Spleen (tissue), 7 donors: ENCODE results near the gene MRM1.

Experiments
- POLR2AphosphoS5 ChIP-seq, 3 donors: sonication (generic); formaldehyde crosslinking; IDR thresholded peaks; one replicate each; pipeline ENCODE4 v1.5.1; 2017; ENCODE audit warnings: antibody characterized with exemption in 3 of 3
- TF ChIP-seq, protein P1 (sequence below), 11 experiments: fragments of 200-600 bp in 7 of 11; fragments of 450-650 bp in 4 of 11; sonication (generic) in 4 of 11; IDR thresholded peaks in 8 of 11; conservative IDR thresholded peaks in 3 of 11; 1 replicate in 7 of 11; 2 replicates in 4 of 11; pipeline versions ENCODE4 v1.4.0 to v1.8.0; 2016 to 2021; ENCODE audit warnings: antibody characterized with exemption in 11 of 11, inconsistent platforms in 4 of 11, mild to moderate bottlenecking in 1 of 11
- donor health status: DM: no; HTN: no; CAD: no; lungs with moderate emphysema.
- donor health status: DM: no; HTN: no; CAD: no.
- donor health status: DM: no; HTN: no; CAD: no.

DNA sequence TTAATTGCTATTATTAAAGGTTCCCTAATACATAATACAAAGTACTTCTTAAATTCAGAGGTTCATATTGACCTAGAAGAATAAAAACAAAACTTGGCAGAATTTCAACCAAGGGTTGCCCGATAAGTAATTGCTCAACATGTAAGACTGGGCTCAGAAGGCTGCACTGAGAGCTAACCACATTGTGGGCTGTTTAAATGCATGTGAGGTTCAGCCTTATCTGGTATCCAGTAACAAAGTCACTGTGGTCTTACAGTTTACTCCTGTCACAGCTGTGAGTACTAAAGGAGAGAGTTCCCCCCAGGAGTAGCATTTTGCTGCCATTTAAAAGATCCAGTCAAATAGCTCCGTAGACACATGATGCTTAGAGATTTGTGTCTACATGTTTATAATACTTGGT is 11.3 kb upstream of the MRM1 start:
- TF ChIP-seq, protein P1, sequence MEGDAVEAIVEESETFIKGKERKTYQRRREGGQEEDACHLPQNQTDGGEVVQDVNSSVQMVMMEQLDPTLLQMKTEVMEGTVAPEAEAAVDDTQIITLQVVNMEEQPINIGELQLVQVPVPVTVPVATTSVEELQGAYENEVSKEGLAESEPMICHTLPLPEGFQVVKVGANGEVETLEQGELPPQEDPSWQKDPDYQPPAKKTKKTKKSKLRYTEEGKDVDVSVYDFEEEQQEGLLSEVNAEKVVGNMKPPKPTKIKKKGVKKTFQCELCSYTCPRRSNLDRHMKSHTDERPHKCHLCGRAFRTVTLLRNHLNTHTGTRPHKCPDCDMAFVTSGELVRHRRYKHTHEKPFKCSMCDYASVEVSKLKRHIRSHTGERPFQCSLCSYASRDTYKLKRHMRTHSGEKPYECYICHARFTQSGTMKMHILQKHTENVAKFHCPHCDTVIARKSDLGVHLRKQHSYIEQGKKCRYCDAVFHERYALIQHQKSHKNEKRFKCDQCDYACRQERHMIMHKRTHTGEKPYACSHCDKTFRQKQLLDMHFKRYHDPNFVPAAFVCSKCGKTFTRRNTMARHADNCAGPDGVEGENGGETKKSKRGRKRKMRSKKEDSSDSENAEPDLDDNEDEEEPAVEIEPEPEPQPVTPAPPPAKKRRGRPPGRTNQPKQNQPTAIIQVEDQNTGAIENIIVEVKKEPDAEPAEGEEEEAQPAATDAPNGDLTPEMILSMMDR (IDR thresholded peaks at IDR 0.05 in 8 of 11, conservative IDR thresholded peaks at IDR 0.05 in 3 of 11) = no peak
- TF ChIP-seq POLR2AphosphoS5 (IDR thresholded peaks at IDR 0.05) = peak in 1 of 3 donors; percentile 21
